ENCODE results near the gene C1orf210.

C1orf210 gene

GRCh38 chr1:43258370-43258769 lies 27.0 kb downstream of the C1orf210 start:
- TF ChIP-seq CTCF (IDR thresholded peaks at IDR 0.05; ENCODE audit: extremely low read depth, insufficient read depth, missing control alignments) = no peak
- no peak for DNase-seq (ENCODE audit: low spot score)
- in situ Hi-C loops (cut with MboI; ENCODE audit: low pct_unique_long_range_greater_than_20kb, low sequenced_read_pairs, unreplicated experiment) = no loop called here

- DNase-seq (ENCODE audit: low spot score) = no peak
- in situ Hi-C loops (cut with MboI; ENCODE audit: low pct_unique_long_range_greater_than_20kb, low sequenced_read_pairs, unreplicated experiment) = no loop called here
- no peak for TF ChIP-seq CTCF (IDR thresholded peaks at IDR 0.05; ENCODE audit: extremely low read depth, insufficient read depth, missing control alignments)
Observed at GRCh38 chr1:43256675-43257570, 28.5 kb downstream of the C1orf210 start.

- in situ Hi-C loops (cut with MboI; ENCODE audit: low pct_unique_long_range_greater_than_20kb, low sequenced_read_pairs, unreplicated experiment) = no loop called here
- TF ChIP-seq CTCF (IDR thresholded peaks at IDR 0.05; ENCODE audit: extremely low read depth, insufficient read depth, missing control alignments) = no peak
- DNase-seq (ENCODE audit: low spot score) = no peak
Observed at GRCh38 chr1:43255438-43256210, 29.8 kb downstream of the C1orf210 start.

- in situ Hi-C loops (cut with MboI; ENCODE audit: low pct_unique_long_range_greater_than_20kb, low sequenced_read_pairs, unreplicated experiment) = no loop called here
- no peak for DNase-seq (ENCODE audit: low spot score)
- no peak for TF ChIP-seq CTCF (IDR thresholded peaks at IDR 0.05; ENCODE audit: extremely low read depth, insufficient read depth, missing control alignments)
Observed at GRCh38 chr1:43253876-43254275, 31.5 kb downstream of the C1orf210 start.

GRCh38 chr1:43253173-43253572 lies 32.2 kb downstream of the C1orf210 start:
- no peak for TF ChIP-seq CTCF (IDR thresholded peaks at IDR 0.05; ENCODE audit: extremely low read depth, insufficient read depth, missing control alignments)
- no peak for DNase-seq (ENCODE audit: low spot score)
- in situ Hi-C loops (cut with MboI; ENCODE audit: low pct_unique_long_range_greater_than_20kb, low sequenced_read_pairs, unreplicated experiment) = no loop called here

- no peak for TF ChIP-seq CTCF (IDR thresholded peaks at IDR 0.05; ENCODE audit: extremely low read depth, insufficient read depth, missing control alignments)
- in situ Hi-C loops (cut with MboI; ENCODE audit: low pct_unique_long_range_greater_than_20kb, low sequenced_read_pairs, unreplicated experiment) = no loop called here
- no peak for DNase-seq (ENCODE audit: low spot score)
Observed at GRCh38 chr1:43252225-43252624, 33.2 kb downstream of the C1orf210 start.
